Anterior cingulate cortex (tissue), 58 donors: ENCODE measurements around the gene FOSB.

Experiments used
- DNase-seq, 58 donors: peaks; one replicate each; lab custom pipeline; 2025; lab: John Stamatoyannopoulos, UW

The FOSB gene

GRCh38 chr19:45440873-45441654, 26.7 kb upstream of the FOSB start:
- DNase-seq, result no peak

- DNase-seq, result peak in 1 of 58 donors; percentile 4
Observed at GRCh38 chr19:45442408-45442777, 25.4 kb upstream of the FOSB start.

- peak in 9 of 58 donors; percentile 6 to 63 (median 22) for DNase-seq
Observed at GRCh38 chr19:45442778-45443461, 24.9 kb upstream of the FOSB start.

- DNase-seq, result peak in 55 of 58 donors; percentile 7 to 91 (median 56)
Observed at GRCh38 chr19:45443462-45444317, 24.1 kb upstream of the FOSB start.

GRCh38 chr19:45444318-45445041, 23.3 kb upstream of the FOSB start:
- DNase-seq, result peak in 53 of 58 donors; percentile 24 to 95 (median 74)

- DNase-seq, result no peak
Observed at GRCh38 chr19:45445139-45445538, 22.7 kb upstream of the FOSB start.

GRCh38 chr19:45446295-45446694, 21.5 kb upstream of the FOSB start:
- no peak for DNase-seq

GRCh38 chr19:45446944-45447343, 20.9 kb upstream of the FOSB start:
- DNase-seq, result no peak

- no peak for DNase-seq
Observed at GRCh38 chr19:45448425-45448756, 19.4 kb upstream of the FOSB start.

- DNase-seq, result peak in 2 of 58 donors; percentile 13 to 19
Observed at GRCh38 chr19:45448887-45449299, 18.9 kb upstream of the FOSB start.

GRCh38 chr19:45450012-45450333, 17.8 kb upstream of the FOSB start:
- DNase-seq, result no peak

- peak in 7 of 58 donors; percentile 16 to 63 (median 42) for DNase-seq
Observed at GRCh38 chr19:45451131-45451849, 16.5 kb upstream of the FOSB start.

- no peak for DNase-seq
Observed at GRCh38 chr19:45451850-45452387, 15.9 kb upstream of the FOSB start.

- DNase-seq, result peak in 12 of 58 donors; percentile 8 to 72 (median 22)
Observed at GRCh38 chr19:45455707-45456499, 11.9 kb upstream of the FOSB start.

- no peak for DNase-seq
Observed at GRCh38 chr19:45456500-45456815, 11.3 kb upstream of the FOSB start.

GRCh38 chr19:45457776-45458175, 10.0 kb upstream of the FOSB start:
- DNase-seq, result no peak

GRCh38 chr19:45460807-45461347, 6.9 kb upstream of the FOSB start:
- DNase-seq, result no peak

GRCh38 chr19:45462174-45462573, 5.6 kb upstream of the FOSB start:
- DNase-seq, result no peak

- no peak for DNase-seq
Observed at GRCh38 chr19:45463241-45463640, 4.6 kb upstream of the FOSB start.
